ENCODE results near the gene MTHFD1.

The MTHFD1 gene

GRCh38 chr14:64444984-64445845 is 57.1 kb downstream of the MTHFD1 start:
- DNase-seq (ENCODE audit: low read depth, low spot score): no peak

- DNase-seq (ENCODE audit: low read depth, low spot score): no peak
These were observed 59.9 kb downstream of the MTHFD1 start for GRCh38 chr14:64447876-64448670.

- DNase-seq (ENCODE audit: low read depth, low spot score): no peak
These were observed 62.1 kb downstream of the MTHFD1 start for GRCh38 chr14:64450255-64450654.

- no peak for DNase-seq (ENCODE audit: low read depth, low spot score)
These were observed 66.5 kb downstream of the MTHFD1 start for GRCh38 chr14:64454671-64455070.

GRCh38 chr14:64459405-64460136 is 71.4 kb downstream of the MTHFD1 start:
- no peak for DNase-seq (ENCODE audit: low read depth, low spot score)

GRCh38 chr14:64461221-64461620 is 73.1 kb downstream of the MTHFD1 start:
- no peak for DNase-seq (ENCODE audit: low read depth, low spot score)

- DNase-seq (ENCODE audit: low read depth, low spot score): no peak
These were observed 75.0 kb downstream of the MTHFD1 start for GRCh38 chr14:64463195-64463594.

GRCh38 chr14:64463873-64464272 is 75.7 kb downstream of the MTHFD1 start:
- DNase-seq (ENCODE audit: low read depth, low spot score): no peak

GRCh38 chr14:64464651-64465050 is 76.5 kb downstream of the MTHFD1 start:
- no peak for DNase-seq (ENCODE audit: low read depth, low spot score)

- no peak for DNase-seq (ENCODE audit: low read depth, low spot score)
These were observed 77.2 kb downstream of the MTHFD1 start, which contains the start of gene AKAP5 for GRCh38 chr14:64465191-64465822. AKAP5 (plus strand) TSS chr14:64465499; CDS start chr14:64468395, 2,896 bp downstream.

GRCh38 chr14:64465831-64466554 is 77.8 kb downstream of the MTHFD1 start:
- no peak for DNase-seq (ENCODE audit: low read depth, low spot score)

- no peak for DNase-seq (ENCODE audit: low read depth, low spot score)
These were observed 78.9 kb downstream of the MTHFD1 start for GRCh38 chr14:64467101-64467500.

GRCh38 chr14:64467566-64467965 is 79.4 kb downstream of the MTHFD1 start:
- no peak for DNase-seq (ENCODE audit: low read depth, low spot score)

GRCh38 chr14:64468451-64468850 is 80.3 kb downstream of the MTHFD1 start:
- no peak for DNase-seq (ENCODE audit: low read depth, low spot score)

- DNase-seq (ENCODE audit: low read depth, low spot score): no peak
These were observed 85.9 kb downstream of the MTHFD1 start for GRCh38 chr14:64474041-64474440.

GRCh38 chr14:64474698-64475097 is 86.5 kb downstream of the MTHFD1 start:
- no peak for DNase-seq (ENCODE audit: low read depth, low spot score)

- no peak for DNase-seq (ENCODE audit: low read depth, low spot score)
These were observed 87.6 kb downstream of the MTHFD1 start for GRCh38 chr14:64475585-64476273.

- no peak for DNase-seq (ENCODE audit: low read depth, low spot score)
These were observed 88.3 kb downstream of the MTHFD1 start for GRCh38 chr14:64476438-64476837.

- DNase-seq (ENCODE audit: low read depth, low spot score): no peak
These were observed 90.6 kb downstream of the MTHFD1 start for GRCh38 chr14:64478634-64479250.

- DNase-seq (ENCODE audit: low read depth, low spot score): no peak
These were observed 100.5 kb downstream of the MTHFD1 start for GRCh38 chr14:64488590-64489099.
